HepG2 (cell line): ENCODE results near the gene RGR. TPM values are rescaled to one million over a fixed set of nuclear protein-coding genes. Genes with fewer than 3 reads are reported as not detected.

Experiments used
- ATAC-seq: fragments of 200-7000 bp; cut with Tn5 transposase; 3 replicates; pipeline ENCODE4 v1.9.1; 2020; ENCODE audit warnings: mild to moderate bottlenecking, moderate library complexity
- BruUV-seq: library from RNA; stranded (reverse); fragments of 400-500 nt; replicated peaks from 2 replicates; lab custom pipeline; 2021; lab: Mats Ljungman, UMichigan
- CTCF ChIA-PET: fragments of 300-600 bp; formaldehyde crosslinking; extraction: SDS; loops from one replicate; lab custom pipeline; 2021; ENCODE audit warnings: low total read pairs, inconsistent platforms, low intra/inter-chr PET ratio; lab: Yijun Ruan, JAX
- POLR2A ChIA-PET: fragments of 350-600 bp; sonication (Branson Sonifier 250); formaldehyde crosslinking; loops from one replicate; lab custom pipeline; 2020; ENCODE audit warnings: antibody characterized with exemption, inconsistent platforms; lab: Yijun Ruan, JAX
- DNase-seq: peaks from one replicate; pipeline ENCODE4 v3.0.0-alpha.2; 2015; ENCODE audit warnings: low spot score
- FAIRE-seq: peaks from 3 replicates; lab custom pipeline; 2011; peaks lifted over from hg19 to GRCh38; lab: Jason Lieb, UNC
- H2AFZ ChIP-seq: one replicate; pipeline ENCODE4 v1.6.1; 2011; ENCODE audit warnings: low read length, inconsistent platforms
- H3K27ac ChIP-seq: fragments of 300-600 bp; 3 replicates; pipeline ENCODE4 v1.8.0; 2011; ENCODE audit warnings: mixed run types, mild to moderate bottlenecking, mixed read lengths, low read length, inconsistent platforms; ENCODE audit not compliant: insufficient read depth; ENCODE audit errors: extremely low read length
- H3K27me3 ChIP-seq, 2 experiments: fragments of 200-600 bp in 1 of 2; 2 replicates in 1 of 2; 3 replicates in 1 of 2; pipeline versions ENCODE4 v1.6.0 to v1.8.0; 2011; ENCODE audit warnings: low read length in 2 of 2, mild to moderate bottlenecking in 2 of 2, moderate library complexity in 2 of 2, inconsistent platforms in 1 of 2; ENCODE audit not compliant: insufficient read depth in 2 of 2, control insufficient read depth in 1 of 2
- H3K36me3 ChIP-seq, 2 experiments: fragments of 200-600 bp in 1 of 2; replicated peaks in 1 of 2; 2 replicates in 1 of 2; 3 replicates in 1 of 2; pipeline versions ENCODE4 v1.5.1 to v1.8.0; 2011; ENCODE audit warnings: low read length in 2 of 2, inconsistent platforms in 1 of 2; ENCODE audit not compliant: insufficient read depth in 2 of 2, control insufficient read depth in 1 of 2
- H3K4me1 ChIP-seq: 2 replicates; pipeline ENCODE4 v1.5.1; 2012; ENCODE audit warnings: low read length, inconsistent platforms; ENCODE audit not compliant: insufficient read depth
- H3K4me2 ChIP-seq: 2 replicates; pipeline ENCODE4 v1.6.0; 2011; ENCODE audit warnings: low read depth, low read length, inconsistent platforms
- H3K4me3 ChIP-seq, 3 experiments: fragments of 200-600 bp in 1 of 3; sonication (generic), shearing (Covaris generic) in 1 of 3; replicated peaks in 1 of 3; 2 replicates each; pipeline ENCODE4 v1.5.1; 2011 to 2016; ENCODE audit warnings: low read length in 3 of 3, inconsistent platforms in 2 of 3, low read depth in 2 of 3, mild to moderate bottlenecking in 2 of 3, control low read depth in 1 of 3, mixed read lengths in 1 of 3; ENCODE audit not compliant: insufficient read depth in 1 of 3
- H3K79me2 ChIP-seq: one replicate; pipeline ENCODE4 v1.6.1; 2011; ENCODE audit warnings: low read length, inconsistent platforms; ENCODE audit not compliant: insufficient read depth
- H3K9ac ChIP-seq: 2 replicates; pipeline ENCODE4 v1.6.0; 2011; ENCODE audit warnings: mild to moderate bottlenecking, low read depth, low read length, inconsistent platforms; ENCODE audit not compliant: insufficient read depth
- H3K9me3 ChIP-seq: 2 replicates; pipeline ENCODE4 v1.5.1; 2012; ENCODE audit warnings: mild to moderate bottlenecking, low read length
- H4K20me1 ChIP-seq: 2 replicates; pipeline ENCODE4 v1.6.0; 2011; ENCODE audit warnings: inconsistent platforms, mild to moderate bottlenecking, low read length, moderate library complexity; ENCODE audit not compliant: insufficient read depth
- ATF6 ChIP-seq: sonication (generic); formaldehyde crosslinking; conservative IDR thresholded peaks from 2 replicates; pipeline ENCODE4 v1.4.0; 2020; ENCODE audit warnings: missing genetic modification reagents
- CREM ChIP-seq, 2 experiments: sonication (generic) in 1 of 2; formaldehyde crosslinking in 1 of 2; IDR thresholded peaks; 2 replicates each; pipeline versions ENCODE4 v1.4.0 to v1.6.1; 2016 to 2020; ENCODE audit warnings: antibody characterized with exemption in 1 of 2, mild to moderate bottlenecking in 1 of 2, missing genetic modification reagents in 1 of 2
- GTF3A ChIP-seq: sonication (generic); formaldehyde crosslinking; conservative IDR thresholded peaks from 2 replicates; pipeline ENCODE4 v1.4.0; 2020; ENCODE audit warnings: mild to moderate bottlenecking, missing genetic modification reagents
- NONO ChIP-seq, 2 experiments: fragments of 450-650 bp in 1 of 2; sonication (generic) in 1 of 2; formaldehyde crosslinking in 1 of 2; IDR thresholded peaks in 1 of 2; conservative IDR thresholded peaks in 1 of 2; 2 replicates each; pipeline versions ENCODE4 v1.6.1 to v1.8.0; 2017 to 2022; ENCODE audit warnings: mild to moderate bottlenecking in 1 of 2, missing genetic modification reagents in 1 of 2, moderate library complexity in 1 of 2
- TGIF2 ChIP-seq: IDR thresholded peaks from 2 replicates; pipeline ENCODE4 v1.6.1; 2016; ENCODE audit warnings: control low read depth, missing compliant biosample characterization
- WIZ ChIP-seq: sonication (generic); formaldehyde crosslinking; IDR thresholded peaks from 2 replicates; pipeline ENCODE4 v1.5.1; 2020; ENCODE audit warnings: mild to moderate bottlenecking, missing genetic modification reagents
- ZNF3 ChIP-seq: IDR thresholded peaks from 2 replicates; pipeline ENCODE4 v1.7.0; 2017; ENCODE audit warnings: inconsistent platforms
- ZNF431 ChIP-seq: sonication (generic); formaldehyde crosslinking; IDR thresholded peaks from 2 replicates; pipeline ENCODE4 v1.9.0; 2022; ENCODE audit warnings: missing genetic modification reagents, low read depth, mild to moderate bottlenecking, borderline replicate concordance
- ZNF644 ChIP-seq: IDR thresholded peaks from 2 replicates; pipeline ENCODE4 v1.6.1; 2016; ENCODE audit warnings: low read depth
- ZNF710 ChIP-seq: sonication (generic); formaldehyde crosslinking; IDR thresholded peaks from 2 replicates; pipeline ENCODE4 v1.5.0; 2020; ENCODE audit warnings: mild to moderate bottlenecking, missing genetic modification reagents, borderline replicate concordance
- ZNF766 ChIP-seq: sonication (generic); formaldehyde crosslinking; IDR thresholded peaks from 2 replicates; pipeline ENCODE4 v1.5.0; 2020; ENCODE audit warnings: missing genetic modification reagents, borderline replicate concordance
- ZNF883 ChIP-seq: sonication (generic); formaldehyde crosslinking; IDR thresholded peaks from 2 replicates; pipeline ENCODE4 v1.5.1; 2020; ENCODE audit warnings: mild to moderate bottlenecking, missing genetic modification reagents; ENCODE audit errors: not compliant biosample characterization
- WGBS: methylation state at CpG from one replicate; pipeline ENCODE4 v1.1.6; 2017; ENCODE audit warnings: low lambda C conversion rate; 5-methylcytosine and 5-hydroxymethylcytosine counted together
- in situ Hi-C: cut with HindIII; loops from 2 replicates; pipeline ENCODE4 v1.10.0; 2017; ENCODE audit warnings: low pct_unique_long_range_greater_than_20kb; ENCODE audit not compliant: extremely low pct_ligation_motif_present
- intact Hi-C: fragments of 100-400 bp; cut with micrococcal nuclease; formaldehyde crosslinking; loops from one replicate; pipeline ENCODE4 v1.10.0; 2022; ENCODE audit not compliant: unreplicated experiment
- polyA plus RNA-seq, 8 experiments: library from polyadenylated mRNA; depleted of rRNA in 3 of 8; stranded (reverse) in 7 of 8; unstranded in 1 of 8; fragments of >200 nt; fragmentation: Illumina TruSeq in 4 of 8; extraction: Trizol in 4 of 8; gene quantifications; 2 replicates each; pipeline versions ENCODE4 v1.2.1 to v1.2.3, GENCODE V29; 2011 to 2016; ENCODE audit warnings: low read depth in 4 of 8, missing spikeins in 1 of 8, mixed read lengths in 1 of 8; ENCODE audit not compliant: insufficient read depth in 1 of 8
- total RNA-seq, 5 experiments: library from RNA; depleted of rRNA; stranded (reverse); fragments of >200 nt; fragmentation: Illumina TruSeq; extraction: Trizol; gene quantifications; 2 replicates each; pipeline ENCODE4 v1.2.3, GENCODE V29; 2016; ENCODE audit warnings: low read depth in 1 of 5
- TF ChIP-seq, protein P1 (sequence below): sonication (generic); formaldehyde crosslinking; IDR thresholded peaks from 2 replicates; pipeline ENCODE4 v1.4.0; 2020; ENCODE audit warnings: missing genetic modification reagents
- TF ChIP-seq, protein P2 (sequence below): sonication (generic); formaldehyde crosslinking; IDR thresholded peaks from 2 replicates; pipeline ENCODE4 v1.8.1; 2023; ENCODE audit warnings: missing genetic modification reagents, inconsistent platforms, borderline replicate concordance
- TF ChIP-seq, protein P3 (sequence below): sonication (generic); formaldehyde crosslinking; IDR thresholded peaks from 2 replicates; pipeline ENCODE4 v1.5.0; 2020; ENCODE audit warnings: mild to moderate bottlenecking, missing genetic modification reagents

The RGR gene
- total and polyA plus RNA-seq, 2 of the 13 experiments (the other 11 are each of a cell fraction or from before 2014, with no cell fraction given), result 0.69 to 0.71 TPM

GRCh38 chr10:84243759-84244158 is 1.1 kb upstream of the RGR start (continued):
- TF ChIP-seq ZNF883 (no peak), WIZ (CRISPR knock-in tag) (no peak), CREM (IDR thresholded peaks at IDR 0.05) (no peak), CREM (CRISPR knock-in tag; IDR thresholded peaks at IDR 0.05) (no peak)
- TF ChIP-seq, protein P1, sequence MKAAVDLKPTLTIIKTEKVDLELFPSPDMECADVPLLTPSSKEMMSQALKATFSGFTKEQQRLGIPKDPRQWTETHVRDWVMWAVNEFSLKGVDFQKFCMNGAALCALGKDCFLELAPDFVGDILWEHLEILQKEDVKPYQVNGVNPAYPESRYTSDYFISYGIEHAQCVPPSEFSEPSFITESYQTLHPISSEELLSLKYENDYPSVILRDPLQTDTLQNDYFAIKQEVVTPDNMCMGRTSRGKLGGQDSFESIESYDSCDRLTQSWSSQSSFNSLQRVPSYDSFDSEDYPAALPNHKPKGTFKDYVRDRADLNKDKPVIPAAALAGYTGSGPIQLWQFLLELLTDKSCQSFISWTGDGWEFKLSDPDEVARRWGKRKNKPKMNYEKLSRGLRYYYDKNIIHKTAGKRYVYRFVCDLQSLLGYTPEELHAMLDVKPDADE (CRISPR knock-in tag), result no peak

DNA sequence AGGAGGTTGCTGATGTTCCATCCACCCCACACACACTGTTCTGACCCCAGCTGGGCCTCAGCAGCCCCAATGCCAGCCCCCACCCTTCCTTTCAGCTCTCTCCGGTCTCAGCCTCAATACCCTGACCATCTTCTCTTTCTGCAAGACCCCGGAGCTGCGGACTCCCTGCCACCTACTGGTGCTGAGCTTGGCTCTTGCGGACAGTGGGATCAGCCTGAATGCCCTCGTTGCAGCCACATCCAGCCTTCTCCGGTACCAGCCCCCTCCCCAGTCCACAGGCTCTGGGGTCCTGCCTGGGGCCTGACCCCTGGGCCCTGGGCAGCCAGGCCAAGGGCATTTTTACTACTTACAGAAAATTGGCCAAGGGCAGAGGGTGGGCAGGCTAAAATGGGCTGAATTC is 2.6 kb downstream of the RGR start:
- Histone ChIP-seq H3K4me2 (no peak overlapping the region), H3K4me3 (no peak overlapping the region), H3K36me3 (no peaks in the 10 kb centered on the region), H3K9ac (no peak overlapping the region), H3K27me3 (peaks cover 0 to 4% of the 10 kb centered on the region in 2 experiments; a peak in 1 of 5 replicates), H2AFZ (no peak overlapping the region), H3K79me2 (no peaks in the 10 kb centered on the region), H3K9me3 (no peaks in the 10 kb centered on the region), H4K20me1 (no peaks in the 10 kb centered on the region), H3K4me1 (peaks cover 26% of the 10 kb centered on the region), H3K27ac (no peak overlapping the region)
- WGBS, result 56% methylated on average over 6 of the region's 6 CpGs
- no peak for FAIRE-seq
- intact Hi-C loops (no loop called here), in situ Hi-C loops (no loop called here)
- no peak for ATAC-seq
- ChIA-PET CTCF (no interaction called here), POLR2A (no interaction called here)
- no peak for DNase-seq
- no TSS peak for BruUV-seq
- no peak for TF ChIP-seq ZNF766 (CRISPR knock-in tag)
- TF ChIP-seq, protein P2, sequence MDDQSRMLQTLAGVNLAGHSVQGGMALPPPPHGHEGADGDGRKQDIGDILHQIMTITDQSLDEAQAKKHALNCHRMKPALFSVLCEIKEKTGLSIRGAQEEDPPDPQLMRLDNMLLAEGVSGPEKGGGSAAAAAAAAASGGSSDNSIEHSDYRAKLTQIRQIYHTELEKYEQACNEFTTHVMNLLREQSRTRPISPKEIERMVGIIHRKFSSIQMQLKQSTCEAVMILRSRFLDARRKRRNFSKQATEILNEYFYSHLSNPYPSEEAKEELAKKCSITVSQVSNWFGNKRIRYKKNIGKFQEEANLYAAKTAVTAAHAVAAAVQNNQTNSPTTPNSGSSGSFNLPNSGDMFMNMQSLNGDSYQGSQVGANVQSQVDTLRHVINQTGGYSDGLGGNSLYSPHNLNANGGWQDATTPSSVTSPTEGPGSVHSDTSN (CRISPR knock-in tag), result no peak
- TF ChIP-seq, protein P3, sequence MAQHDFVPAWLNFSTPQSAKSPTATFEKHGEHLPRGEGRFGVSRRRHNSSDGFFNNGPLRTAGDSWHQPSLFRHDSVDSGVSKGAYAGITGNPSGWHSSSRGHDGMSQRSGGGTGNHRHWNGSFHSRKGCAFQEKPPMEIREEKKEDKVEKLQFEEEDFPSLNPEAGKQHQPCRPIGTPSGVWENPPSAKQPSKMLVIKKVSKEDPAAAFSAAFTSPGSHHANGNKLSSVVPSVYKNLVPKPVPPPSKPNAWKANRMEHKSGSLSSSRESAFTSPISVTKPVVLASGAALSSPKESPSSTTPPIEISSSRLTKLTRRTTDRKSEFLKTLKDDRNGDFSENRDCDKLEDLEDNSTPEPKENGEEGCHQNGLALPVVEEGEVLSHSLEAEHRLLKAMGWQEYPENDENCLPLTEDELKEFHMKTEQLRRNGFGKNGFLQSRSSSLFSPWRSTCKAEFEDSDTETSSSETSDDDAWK (CRISPR knock-in tag), result no peak
- TF ChIP-seq ZNF710 (CRISPR knock-in tag), result no peak
- no peak for TF ChIP-seq ZNF3 (CRISPR knock-in tag)
- no peak for TF ChIP-seq TGIF2 (CRISPR knock-in tag)
- TF ChIP-seq ZNF644 (CRISPR knock-in tag), result no peak
- TF ChIP-seq NONO (IDR thresholded peaks at IDR 0.05), result no peak
- no peak for TF ChIP-seq NONO (CRISPR knock-in tag; conservative IDR thresholded peaks at IDR 0.05)
- no peak for TF ChIP-seq ATF6 (CRISPR knock-in tag)
- no peak for TF ChIP-seq ZNF431 (CRISPR knock-in tag)
- no peak for TF ChIP-seq GTF3A (CRISPR knock-in tag)
